GM12891 (cell line): Measurements from ENCODE around the gene TLR10.
"Not testable (repeated sequence)": the region's sequence is repeated elsewhere in the genome, so short reads cannot be mapped to it uniquely, and the experiment has no call there.

Source experiments
- PAX5 ChIP-seq: IDR thresholded peaks from 2 replicates; pipeline ENCODE4 v1.6.1; 2011; ENCODE audit warnings: low read length, moderate library complexity, mild to moderate bottlenecking; ENCODE audit not compliant: insufficient read depth, severe bottlenecking
- POLR2A ChIP-seq: IDR thresholded peaks from 2 replicates; pipeline ENCODE4 v1.6.1; 2011; ENCODE audit warnings: low read depth, low read length, control low read depth
- POLR2AphosphoS5 ChIP-seq: IDR thresholded peaks from 2 replicates; pipeline ENCODE4 v1.6.1; 2011; ENCODE audit warnings: low read depth, low read length, control low read depth
- POU2F2 ChIP-seq: IDR thresholded peaks from 2 replicates; pipeline ENCODE4 v1.6.1; 2011; ENCODE audit warnings: low read depth, mild to moderate bottlenecking, control low read depth, low read length, moderate library complexity
- SPI1 ChIP-seq: IDR thresholded peaks from 2 replicates; pipeline ENCODE4 v1.6.1; 2011; ENCODE audit warnings: low read depth, low read length, control low read depth
- TAF1 ChIP-seq: IDR thresholded peaks from 2 replicates; pipeline ENCODE4 v1.6.1; 2011; ENCODE audit warnings: low read depth, low read length, control low read depth

DNA sequence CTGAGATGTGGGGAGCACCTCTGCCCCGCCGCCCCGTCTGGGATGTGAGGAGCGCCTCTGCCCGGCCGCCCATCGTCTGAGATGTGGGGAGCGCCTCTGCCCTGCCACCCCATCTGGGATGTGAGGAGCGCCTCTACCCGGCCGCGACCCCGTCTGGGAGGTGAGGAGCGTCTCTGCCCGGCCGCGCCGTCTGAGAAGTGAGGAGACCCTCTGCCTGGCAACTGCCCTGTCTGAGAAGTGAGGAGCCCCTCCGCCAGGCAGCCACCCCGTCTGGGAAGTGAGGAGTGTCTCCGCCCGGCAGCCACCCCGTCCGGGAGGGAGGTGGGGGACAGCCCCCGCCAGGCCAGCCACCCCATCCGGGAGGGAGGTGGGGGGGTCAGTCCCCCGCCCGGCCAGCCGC is 24.7 kb upstream of the TLR10 start:
- not testable (repeated sequence) for TF ChIP-seq POLR2A, POLR2AphosphoS5, SPI1, TAF1, PAX5, POU2F2
